LNCaP clone FGC (cell line): ENCODE results near the gene NECAB2.
A peak's percentile ranks its signal among the peaks of the same experiment; 100 is the strongest.

ENCODE experiments used
- DNase-seq: peaks from one replicate; pipeline ENCODE4 v3.0.0-alpha.2; 2011; ENCODE audit warnings: low read depth
- H3K4me3 ChIP-seq: 2 replicates; pipeline ENCODE4 v1.5.1; 2011; ENCODE audit warnings: mild to moderate bottlenecking, low read depth, low read length, control low read depth
- TF ChIP-seq, protein P1 (sequence below): IDR thresholded peaks from 2 replicates; pipeline ENCODE4 v1.5.1; 2012; ENCODE audit warnings: mild to moderate bottlenecking; ENCODE audit not compliant: control insufficient read depth, insufficient read depth; ENCODE audit errors: extremely low read depth

Gene NECAB2

GRCh38 chr16:84042308-84042878, 74.3 kb downstream of the NECAB2 start, which contains the start of gene SLC38A8:
SLC38A8 (minus strand) TSS chr16:84042795; CDS start chr16:84042157, 638 bp downstream.
- DNase-seq = no peak
- TF ChIP-seq, protein P1, sequence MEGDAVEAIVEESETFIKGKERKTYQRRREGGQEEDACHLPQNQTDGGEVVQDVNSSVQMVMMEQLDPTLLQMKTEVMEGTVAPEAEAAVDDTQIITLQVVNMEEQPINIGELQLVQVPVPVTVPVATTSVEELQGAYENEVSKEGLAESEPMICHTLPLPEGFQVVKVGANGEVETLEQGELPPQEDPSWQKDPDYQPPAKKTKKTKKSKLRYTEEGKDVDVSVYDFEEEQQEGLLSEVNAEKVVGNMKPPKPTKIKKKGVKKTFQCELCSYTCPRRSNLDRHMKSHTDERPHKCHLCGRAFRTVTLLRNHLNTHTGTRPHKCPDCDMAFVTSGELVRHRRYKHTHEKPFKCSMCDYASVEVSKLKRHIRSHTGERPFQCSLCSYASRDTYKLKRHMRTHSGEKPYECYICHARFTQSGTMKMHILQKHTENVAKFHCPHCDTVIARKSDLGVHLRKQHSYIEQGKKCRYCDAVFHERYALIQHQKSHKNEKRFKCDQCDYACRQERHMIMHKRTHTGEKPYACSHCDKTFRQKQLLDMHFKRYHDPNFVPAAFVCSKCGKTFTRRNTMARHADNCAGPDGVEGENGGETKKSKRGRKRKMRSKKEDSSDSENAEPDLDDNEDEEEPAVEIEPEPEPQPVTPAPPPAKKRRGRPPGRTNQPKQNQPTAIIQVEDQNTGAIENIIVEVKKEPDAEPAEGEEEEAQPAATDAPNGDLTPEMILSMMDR = no peak
- no peak within 1 kb of the TSS for H3K4me3 ChIP-seq

GRCh38 chr16:84042879-84043485, 74.9 kb downstream of the NECAB2 start:
- no peak overlapping the region for H3K4me3 ChIP-seq
- TF ChIP-seq, protein P1 = no peak
- no peak for DNase-seq

GRCh38 chr16:84043486-84044117, 75.6 kb downstream of the NECAB2 start:
- H3K4me3 ChIP-seq = no peak overlapping the region
- TF ChIP-seq, protein P1 = no peak
- DNase-seq = no peak

DNA sequence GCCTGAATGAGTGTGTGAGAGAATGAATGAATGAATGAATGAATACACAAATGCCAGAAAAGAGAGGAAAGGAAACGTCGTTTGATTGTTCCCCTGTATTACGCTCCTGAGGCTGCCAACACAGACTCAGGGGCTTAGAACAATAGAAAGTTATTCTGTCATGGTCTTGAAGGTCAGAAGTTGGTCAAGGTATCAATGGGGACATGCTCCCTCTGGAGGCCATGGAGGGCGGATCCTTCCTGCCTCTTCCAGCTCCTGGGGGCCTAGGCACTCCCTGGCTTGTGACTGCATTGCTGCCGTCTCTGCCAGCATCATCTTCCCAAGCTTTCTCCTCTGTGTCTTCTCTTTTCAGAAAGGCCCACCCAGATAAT, 76.1 kb downstream of the NECAB2 start:
- TF ChIP-seq, protein P1 = peak; percentile 43
- no peak for DNase-seq

GRCh38 chr16:84045001-84045817, 77.2 kb downstream of the NECAB2 start:
- TF ChIP-seq, protein P1 = no peak
- no peak overlapping the region for H3K4me3 ChIP-seq
- no peak for DNase-seq

More for the DNA sequence above, 76.1 kb downstream of the NECAB2 start:
- no peak overlapping the region for H3K4me3 ChIP-seq

DNA sequence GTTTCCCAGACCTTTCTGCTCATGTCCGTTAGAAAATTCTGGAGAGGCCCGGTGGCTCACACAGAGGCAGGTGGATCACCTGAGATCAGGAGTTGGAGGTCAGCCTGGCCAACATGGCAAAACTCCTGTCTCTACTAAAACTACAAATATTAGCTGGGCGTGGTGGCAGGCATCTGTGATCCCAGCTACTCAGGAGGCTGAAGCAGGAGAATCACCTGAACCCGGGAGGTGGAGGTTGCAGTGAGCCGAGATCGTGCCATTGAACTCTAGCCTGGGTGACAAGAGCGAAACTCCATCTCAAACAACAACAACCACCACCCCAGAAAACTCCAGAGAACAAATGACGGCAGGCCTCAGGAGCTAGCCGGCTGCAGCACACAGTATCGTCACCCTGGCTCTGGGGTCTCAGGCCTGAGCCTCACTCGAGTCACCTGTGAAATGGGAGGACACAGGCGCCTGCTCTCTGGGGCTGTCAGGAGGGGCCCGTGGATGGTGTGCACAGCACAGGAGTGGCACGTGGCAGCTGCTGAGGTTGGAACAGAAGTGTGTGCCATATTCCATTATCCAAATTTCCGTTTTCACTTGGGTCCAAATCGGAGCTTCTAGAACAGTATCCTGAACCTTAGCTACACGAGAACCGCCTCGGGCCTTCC, 77.9 kb downstream of the NECAB2 start:
- TF ChIP-seq, protein P1 = no peak
- no peak for DNase-seq

More for the DNA sequence above, 77.9 kb downstream of the NECAB2 start:
- H3K4me3 ChIP-seq = no peak overlapping the region
